DMS153 treated with DMSO at 0.1 percent for 48 hours (cell line): ENCODE measurements around the gene PIAS1.
A peak's percentile ranks its signal among the peaks of the same experiment; 100 is the strongest.
"Not testable (repeated sequence)": the region's sequence is repeated elsewhere in the genome, so short reads cannot be mapped to it uniquely, and the experiment has no call there.

Experiments used
- DNase-seq: peaks from one replicate; lab custom pipeline; 2025; ENCODE audit not compliant: unreplicated experiment; lab: John Stamatoyannopoulos, UW

Gene PIAS1

GRCh38 chr15:68213991-68214837, 160.1 kb downstream of the PIAS1 start:
- no peak for DNase-seq

- DNase-seq: no peak
These were observed 160.7 kb downstream of the PIAS1 start for GRCh38 chr15:68214838-68215254.

GRCh38 chr15:68217341-68217740, 163.2 kb downstream of the PIAS1 start:
- DNase-seq: no peak

- no peak for DNase-seq
These were observed 164.2 kb downstream of the PIAS1 start for GRCh38 chr15:68218331-68218730.

- no peak for DNase-seq
These were observed 165.0 kb downstream of the PIAS1 start for GRCh38 chr15:68218847-68219798.

- no peak for DNase-seq
These were observed 166.4 kb downstream of the PIAS1 start for GRCh38 chr15:68220489-68220888.

- DNase-seq: no peak
These were observed 166.9 kb downstream of the PIAS1 start for GRCh38 chr15:68220967-68221366.

GRCh38 chr15:68221530-68222431, 167.7 kb downstream of the PIAS1 start:
- not testable (repeated sequence) for DNase-seq

- not testable (repeated sequence) for DNase-seq
These were observed 168.3 kb downstream of the PIAS1 start for GRCh38 chr15:68222432-68222743.

- no peak for DNase-seq
These were observed 169.1 kb downstream of the PIAS1 start for GRCh38 chr15:68223171-68223570.

GRCh38 chr15:68224108-68224507, 170.0 kb downstream of the PIAS1 start:
- no peak for DNase-seq

- DNase-seq: no peak
These were observed 170.6 kb downstream of the PIAS1 start for GRCh38 chr15:68224546-68225250.

GRCh38 chr15:68225442-68225841, 171.3 kb downstream of the PIAS1 start:
- DNase-seq: not testable (repeated sequence)

- DNase-seq: no peak
These were observed 173.6 kb downstream of the PIAS1 start for GRCh38 chr15:68227643-68228142.

GRCh38 chr15:68228143-68228970, 174.2 kb downstream of the PIAS1 start:
- no peak for DNase-seq

GRCh38 chr15:68228971-68229385, 174.9 kb downstream of the PIAS1 start:
- DNase-seq: no peak

GRCh38 chr15:68229386-68230156, 175.5 kb downstream of the PIAS1 start, which contains the start of gene CLN6:
Gene CLN6, minus strand, starts transcription at chr15:68229728. Its CDS starts 144 bp downstream, at chr15:68229584.
- DNase-seq: peak; percentile 17
